Fibroblast of skin of left biceps (primary cell): ENCODE results near the gene BIRC5.
"Not testable (repeated sequence)": the region's sequence is repeated elsewhere in the genome, so short reads cannot be mapped to it uniquely, and the experiment has no call there.

Experiments used
- DNase-seq, 2 experiments: peaks; one replicate each; pipeline ENCODE4 v3.0.0-alpha.2; 2013; ENCODE audit warnings: low read depth in 2 of 2

The BIRC5 gene

DNA sequence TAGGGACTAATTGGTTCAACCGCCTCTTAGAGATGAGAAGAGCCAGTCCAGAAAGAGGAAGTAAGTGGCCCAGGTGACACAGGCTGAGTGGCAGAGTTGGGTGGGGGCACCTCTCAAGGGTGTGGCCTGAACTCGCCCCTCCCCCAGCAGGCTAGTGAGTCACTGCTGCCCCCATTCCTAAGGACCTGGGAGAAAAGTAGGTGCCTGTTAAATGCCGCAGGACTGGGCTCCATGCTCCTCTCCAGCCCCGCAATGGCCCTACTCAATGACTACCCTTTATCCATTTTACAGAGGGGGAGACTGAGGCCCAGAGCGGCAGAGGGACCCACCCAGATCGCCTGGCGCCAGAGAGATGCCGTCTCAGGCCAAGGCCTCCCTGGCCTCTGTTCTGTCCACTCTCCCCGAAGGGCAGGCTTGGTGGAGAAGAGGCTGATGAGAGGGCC lies 25.5 kb downstream of the BIRC5 start:
- no peak for DNase-seq

DNA sequence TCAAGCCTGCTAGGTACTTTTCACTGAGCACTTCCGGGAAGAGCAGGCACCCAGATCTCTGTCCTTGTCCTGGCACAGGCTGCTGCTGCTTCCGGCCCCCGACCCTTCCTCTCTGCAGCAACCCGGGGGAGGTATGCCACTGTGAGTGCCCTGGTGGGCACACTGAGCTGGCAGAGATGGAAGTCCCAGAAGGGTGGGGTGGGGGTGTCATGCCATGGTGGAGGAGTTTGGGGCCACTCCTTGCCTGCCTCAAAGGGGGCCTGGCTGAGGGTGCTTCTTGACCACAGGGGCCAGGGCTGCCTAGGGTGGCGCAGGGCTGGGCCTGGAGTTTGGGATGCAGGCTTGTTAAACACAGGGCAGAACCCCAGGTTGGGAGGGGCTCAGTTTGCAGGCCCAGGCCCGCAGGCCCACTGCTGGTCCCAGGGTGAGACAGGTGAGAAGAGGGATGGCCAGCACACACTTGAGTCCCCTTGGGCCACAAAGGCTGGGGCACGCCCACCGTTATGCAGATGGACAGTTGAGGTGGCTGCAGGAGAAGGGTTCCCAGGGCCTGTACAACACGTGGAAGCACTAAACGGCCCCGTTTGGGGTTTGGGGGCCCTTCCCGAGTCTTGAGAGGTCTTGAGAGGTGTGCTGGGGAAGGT lies 26.1 kb downstream of the BIRC5 start:
- no peak for DNase-seq

- DNase-seq, result no peak
Measured at GRCh38 chr17:78240839-78241238, 26.8 kb downstream of the BIRC5 start.

GRCh38 chr17:78241277-78242023 lies 27.4 kb downstream of the BIRC5 start:
- DNase-seq, result no peak

GRCh38 chr17:78242024-78242742 lies 28.1 kb downstream of the BIRC5 start:
- DNase-seq, result no peak

DNA sequence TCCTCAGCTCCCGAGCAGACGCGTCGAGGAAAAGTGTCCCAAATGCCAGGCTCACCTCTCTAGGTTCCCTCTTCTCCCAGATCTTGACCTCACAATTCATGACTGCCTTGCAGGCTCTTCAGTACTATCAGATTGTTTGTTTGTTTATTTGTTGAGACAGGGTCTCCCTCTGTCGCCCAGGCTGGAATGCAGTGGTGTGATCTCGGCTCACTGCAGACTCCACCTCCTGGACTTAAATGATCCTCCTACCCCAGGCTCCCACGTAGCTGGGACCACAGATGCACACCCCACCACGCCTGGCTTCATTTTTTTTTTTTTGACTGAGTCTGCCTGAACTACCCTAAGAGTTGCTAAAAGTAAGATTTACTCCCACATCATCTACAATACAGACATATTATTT lies 33.3 kb downstream of the BIRC5 start:
- no peak for DNase-seq

- no peak for DNase-seq
Measured at GRCh38 chr17:78248051-78248914, 34.2 kb downstream of the BIRC5 start.

- DNase-seq, result no peak
Measured at GRCh38 chr17:78249074-78249817, 35.2 kb downstream of the BIRC5 start.

GRCh38 chr17:78249818-78250806 lies 36.1 kb downstream of the BIRC5 start:
- no peak for DNase-seq

DNA sequence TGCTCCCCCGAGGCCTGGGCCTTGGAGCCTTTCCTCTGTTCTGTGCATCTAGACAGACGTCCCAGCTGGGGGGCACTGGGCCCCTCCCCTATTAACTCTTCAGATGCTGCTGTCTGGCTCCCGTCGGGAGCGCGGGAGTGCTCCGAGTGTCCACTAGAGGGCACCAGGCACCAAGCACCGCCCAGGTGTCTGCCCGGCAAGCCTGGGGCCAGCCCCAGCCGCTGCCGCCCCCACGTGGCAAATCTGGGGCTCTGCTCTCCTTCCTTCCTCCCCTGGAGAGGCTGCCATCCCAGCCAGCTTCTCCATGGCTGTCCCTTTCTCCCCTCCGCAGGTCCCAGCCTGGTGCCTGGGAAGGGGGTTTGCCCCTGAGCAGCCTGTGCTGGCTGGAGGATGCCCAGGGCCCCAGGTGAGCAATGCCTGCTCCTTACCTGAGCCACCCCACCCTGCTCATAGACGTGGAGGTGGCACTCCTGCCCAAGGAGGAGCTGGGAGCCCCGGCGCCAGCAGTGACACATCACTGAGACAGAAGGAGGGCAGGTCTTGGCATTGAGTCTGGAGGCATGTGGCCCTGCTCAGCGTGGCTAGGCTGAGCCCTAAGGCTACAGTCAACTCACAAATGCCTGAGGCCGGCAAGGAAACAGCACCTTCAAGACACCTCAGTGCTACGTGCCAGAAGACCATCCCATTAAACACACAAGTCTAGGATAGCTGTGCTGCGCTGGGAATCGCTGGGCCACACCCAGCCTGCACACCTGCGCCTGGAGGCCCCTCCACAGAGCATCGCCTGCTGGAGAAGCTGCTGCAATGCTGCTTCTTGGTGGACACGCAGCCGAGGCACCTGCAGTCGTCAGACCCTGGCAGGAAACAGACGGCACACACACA lies 37.1 kb downstream of the BIRC5 start:
- peak; percentile 51 to 52 for DNase-seq

DNA sequence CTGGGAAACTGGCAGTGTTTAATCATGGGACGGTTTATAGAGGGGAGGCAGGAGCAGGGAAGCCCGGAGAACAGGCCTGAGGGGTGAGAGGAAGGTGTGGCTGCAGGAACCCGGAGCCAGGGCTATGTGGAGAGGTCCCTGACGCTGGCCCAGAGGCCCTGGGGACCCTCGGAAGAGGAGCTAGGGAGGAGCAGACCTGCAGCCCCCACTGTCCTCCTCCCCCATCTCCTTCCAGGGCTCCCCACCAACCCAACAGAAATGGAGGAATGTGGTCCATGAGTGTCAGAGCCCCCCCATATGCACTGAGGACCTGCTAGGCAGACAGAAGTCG lies 37.7 kb downstream of the BIRC5 start:
- no peak for DNase-seq

GRCh38 chr17:78252111-78252634 lies 38.1 kb downstream of the BIRC5 start:
- no peak for DNase-seq

GRCh38 chr17:78252701-78253635 lies 38.9 kb downstream of the BIRC5 start:
- DNase-seq, result no peak

DNA sequence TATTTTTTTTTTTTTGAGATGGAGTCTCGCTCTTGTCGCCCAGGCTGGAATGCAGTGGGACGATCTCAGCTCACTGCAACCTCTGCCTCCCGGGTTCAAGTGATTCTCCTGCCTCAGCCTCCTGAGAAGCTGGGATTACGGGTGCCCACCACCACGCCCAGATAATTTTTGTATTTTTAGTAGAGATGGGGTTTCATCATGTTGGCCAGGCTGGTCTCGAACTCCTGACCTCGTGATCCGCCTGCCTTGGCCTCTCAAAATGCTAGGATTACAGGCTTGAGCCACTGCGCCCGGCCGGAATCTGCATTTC lies 39.5 kb downstream of the BIRC5 start:
- DNase-seq, result not testable (repeated sequence)

GRCh38 chr17:78253946-78254672 lies 40.1 kb downstream of the BIRC5 start:
- peak; percentile 49 to 56 for DNase-seq

GRCh38 chr17:78255029-78255656 lies 41.1 kb downstream of the BIRC5 start:
- DNase-seq, result no peak
